Measurements from ENCODE around the gene KRT72.

KRT72 gene

GRCh38 chr12:52584156-52584682 is 17.0 kb downstream of the KRT72 start:
- Histone ChIP-seq H3K9me3 (ENCODE audit: insufficient read depth, low read depth, low read length) (0 out of 2 replicates have a peak, but pooled peaks cover under 1% of the 10 kb centered on the region), H3K36me3 (ENCODE audit: insufficient read depth, low read depth, low read length) (no peaks in the 10 kb centered on the region), H3K9ac (ENCODE audit: low read depth, low read length) (no peak overlapping the region), H3K27me3 (ENCODE audit: insufficient read depth, low read length) (no peaks in the 10 kb centered on the region), H3K27ac (ENCODE audit: low read length) (no peak overlapping the region), H3K4me1 (ENCODE audit: insufficient read depth, low read length) (no peaks in the 10 kb centered on the region), H3K4me3 (ENCODE audit: low read length) (no peak overlapping the region)

- Histone ChIP-seq H3K9ac (ENCODE audit: low read depth, low read length) (no peak overlapping the region), H3K27me3 (ENCODE audit: insufficient read depth, low read length) (no peaks in the 10 kb centered on the region), H3K36me3 (ENCODE audit: insufficient read depth, low read depth, low read length) (no peaks in the 10 kb centered on the region), H3K27ac (ENCODE audit: low read length) (no peak overlapping the region), H3K9me3 (ENCODE audit: insufficient read depth, low read depth, low read length) (no peaks in the 10 kb centered on the region), H3K4me3 (ENCODE audit: low read length) (no peak overlapping the region), H3K4me1 (ENCODE audit: insufficient read depth, low read length) (no peaks in the 10 kb centered on the region)
These were observed 18.2 kb downstream of the KRT72 start for GRCh38 chr12:52582971-52583456.

- no peaks in the 10 kb centered on the region for H3K27me3 ChIP-seq (ENCODE audit: insufficient read depth, low read length)
- H3K4me3 ChIP-seq (ENCODE audit: low read length) = no peak overlapping the region
- no peak overlapping the region for H3K9ac ChIP-seq (ENCODE audit: low read depth, low read length)
- no peaks in the 10 kb centered on the region for H3K4me1 ChIP-seq (ENCODE audit: insufficient read depth, low read length)
- H3K36me3 ChIP-seq (ENCODE audit: insufficient read depth, low read depth, low read length) = no peaks in the 10 kb centered on the region
- no peaks in the 10 kb centered on the region for H3K9me3 ChIP-seq (ENCODE audit: insufficient read depth, low read depth, low read length)
- no peak overlapping the region for H3K27ac ChIP-seq (ENCODE audit: low read length)
These were observed 18.8 kb downstream of the KRT72 start for GRCh38 chr12:52582486-52582885.

- no peak overlapping the region for H3K9ac ChIP-seq (ENCODE audit: low read depth, low read length)
- H3K4me1 ChIP-seq (ENCODE audit: insufficient read depth, low read length) = no peaks in the 10 kb centered on the region
- no peaks in the 10 kb centered on the region for H3K27me3 ChIP-seq (ENCODE audit: insufficient read depth, low read length)
- no peak overlapping the region for H3K27ac ChIP-seq (ENCODE audit: low read length)
- no peak overlapping the region for H3K4me3 ChIP-seq (ENCODE audit: low read length)
- no peaks in the 10 kb centered on the region for H3K36me3 ChIP-seq (ENCODE audit: insufficient read depth, low read depth, low read length)
- H3K9me3 ChIP-seq (ENCODE audit: insufficient read depth, low read depth, low read length) = no peaks in the 10 kb centered on the region
These were observed 19.8 kb downstream of the KRT72 start for GRCh38 chr12:52581481-52581880.

- no peak overlapping the region for H3K27ac ChIP-seq (ENCODE audit: low read length)
These were observed 20.2 kb downstream of the KRT72 start for GRCh38 chr12:52581066-52581465.

GRCh38 chr12:52580496-52580895 is 20.8 kb downstream of the KRT72 start:
- H3K36me3 ChIP-seq (ENCODE audit: insufficient read depth, low read depth, low read length) = no peaks in the 10 kb centered on the region
- H3K9ac ChIP-seq (ENCODE audit: low read depth, low read length) = no peak overlapping the region
- H3K4me1 ChIP-seq (ENCODE audit: insufficient read depth, low read length) = no peaks in the 10 kb centered on the region
- H3K9me3 ChIP-seq (ENCODE audit: insufficient read depth, low read depth, low read length) = no peaks in the 10 kb centered on the region
- no peak overlapping the region for H3K27ac ChIP-seq (ENCODE audit: low read length)
- no peaks in the 10 kb centered on the region for H3K27me3 ChIP-seq (ENCODE audit: insufficient read depth, low read length)
- no peak overlapping the region for H3K4me3 ChIP-seq (ENCODE audit: low read length)

More at GRCh38 chr12:52581066-52581465, 20.2 kb downstream of the KRT72 start:
- H3K27me3 ChIP-seq (ENCODE audit: insufficient read depth, low read length) = no peaks in the 10 kb centered on the region
- no peaks in the 10 kb centered on the region for H3K36me3 ChIP-seq (ENCODE audit: insufficient read depth, low read depth, low read length)
- no peaks in the 10 kb centered on the region for H3K4me1 ChIP-seq (ENCODE audit: insufficient read depth, low read length)
- no peaks in the 10 kb centered on the region for H3K9me3 ChIP-seq (ENCODE audit: insufficient read depth, low read depth, low read length)
- no peak overlapping the region for H3K9ac ChIP-seq (ENCODE audit: low read depth, low read length)
- H3K4me3 ChIP-seq (ENCODE audit: low read length) = no peak overlapping the region

GRCh38 chr12:52579468-52580465 is 21.5 kb downstream of the KRT72 start:
- Histone ChIP-seq H3K36me3 (ENCODE audit: insufficient read depth, low read depth, low read length) (no peaks in the 10 kb centered on the region), H3K4me1 (ENCODE audit: insufficient read depth, low read length) (no peaks in the 10 kb centered on the region), H3K4me3 (ENCODE audit: low read length) (no peak overlapping the region), H3K27ac (ENCODE audit: low read length) (no peak overlapping the region), H3K9ac (ENCODE audit: low read depth, low read length) (no peak overlapping the region), H3K27me3 (ENCODE audit: insufficient read depth, low read length) (no peaks in the 10 kb centered on the region), H3K9me3 (ENCODE audit: insufficient read depth, low read depth, low read length) (no peaks in the 10 kb centered on the region)

GRCh38 chr12:52578469-52578868 is 22.8 kb downstream of the KRT72 start:
- Histone ChIP-seq H3K4me1 (ENCODE audit: insufficient read depth, low read length) (no peaks in the 10 kb centered on the region), H3K9ac (ENCODE audit: low read depth, low read length) (no peak overlapping the region), H3K27me3 (ENCODE audit: insufficient read depth, low read length) (no peaks in the 10 kb centered on the region), H3K27ac (ENCODE audit: low read length) (no peak overlapping the region), H3K4me3 (ENCODE audit: low read length) (no peak overlapping the region), H3K36me3 (ENCODE audit: insufficient read depth, low read depth, low read length) (no peaks in the 10 kb centered on the region), H3K9me3 (ENCODE audit: insufficient read depth, low read depth, low read length) (no peaks in the 10 kb centered on the region)

- H3K27me3 ChIP-seq (ENCODE audit: insufficient read depth, low read length) = no peaks in the 10 kb centered on the region
- no peaks in the 10 kb centered on the region for H3K9me3 ChIP-seq (ENCODE audit: insufficient read depth, low read depth, low read length)
- no peak overlapping the region for H3K27ac ChIP-seq (ENCODE audit: low read length)
- no peak overlapping the region for H3K4me3 ChIP-seq (ENCODE audit: low read length)
- H3K9ac ChIP-seq (ENCODE audit: low read depth, low read length) = no peak overlapping the region
- no peaks in the 10 kb centered on the region for H3K4me1 ChIP-seq (ENCODE audit: insufficient read depth, low read length)
- H3K36me3 ChIP-seq (ENCODE audit: insufficient read depth, low read depth, low read length) = no peaks in the 10 kb centered on the region
These were observed 23.9 kb downstream of the KRT72 start for GRCh38 chr12:52577316-52577715.

- no peak overlapping the region for H3K27ac ChIP-seq (ENCODE audit: low read length)
- H3K27me3 ChIP-seq (ENCODE audit: insufficient read depth, low read length) = no peaks in the 10 kb centered on the region
- no peaks in the 10 kb centered on the region for H3K4me1 ChIP-seq (ENCODE audit: insufficient read depth, low read length)
- H3K9me3 ChIP-seq (ENCODE audit: insufficient read depth, low read depth, low read length) = no peaks in the 10 kb centered on the region
- H3K9ac ChIP-seq (ENCODE audit: low read depth, low read length) = no peak overlapping the region
- no peak overlapping the region for H3K4me3 ChIP-seq (ENCODE audit: low read length)
- no peaks in the 10 kb centered on the region for H3K36me3 ChIP-seq (ENCODE audit: insufficient read depth, low read depth, low read length)
These were observed 25.3 kb downstream of the KRT72 start for GRCh38 chr12:52575948-52576347.

GRCh38 chr12:52575256-52575655 is 26.0 kb downstream of the KRT72 start:
- no peaks in the 10 kb centered on the region for H3K27me3 ChIP-seq (ENCODE audit: insufficient read depth, low read length)
- no peak overlapping the region for H3K9ac ChIP-seq (ENCODE audit: low read depth, low read length)
- H3K4me3 ChIP-seq (ENCODE audit: low read length) = no peak overlapping the region
- no peak overlapping the region for H3K27ac ChIP-seq (ENCODE audit: low read length)
- H3K4me1 ChIP-seq (ENCODE audit: insufficient read depth, low read length) = no peaks in the 10 kb centered on the region
- H3K36me3 ChIP-seq (ENCODE audit: insufficient read depth, low read depth, low read length) = no peaks in the 10 kb centered on the region
- no peaks in the 10 kb centered on the region for H3K9me3 ChIP-seq (ENCODE audit: insufficient read depth, low read depth, low read length)

- Histone ChIP-seq H3K27ac (ENCODE audit: low read length) (no peak within 1 kb of the TSS), H3K36me3 (ENCODE audit: insufficient read depth, low read depth, low read length) (no peaks in the 10 kb centered on the region), H3K27me3 (ENCODE audit: insufficient read depth, low read length) (no peaks in the 10 kb centered on the region), H3K4me1 (ENCODE audit: insufficient read depth, low read length) (no peaks in the 10 kb centered on the region), H3K4me3 (ENCODE audit: low read length) (no peak within 1 kb of the TSS), H3K9me3 (ENCODE audit: insufficient read depth, low read depth, low read length) (no peaks in the 10 kb centered on the region), H3K9ac (ENCODE audit: low read depth, low read length) (no peak within 1 kb of the TSS)
These were observed 27.5 kb downstream of the KRT72 start, which contains the start of gene KRT74 for GRCh38 chr12:52573743-52574142. KRT74 (minus strand) TSS chr12:52573843; CDS start chr12:52573777, 66 bp downstream.

All from iPS-20b (cell line).